ENCODE results near the gene RBMS3.

- TF ChIP-seq CTCF (IDR thresholded peaks at IDR 0.05) (no peak), POLR2A (IDR thresholded peaks at IDR 0.05) (no peak)
Observed at GRCh38 chr3:29337565-29337964, 56.7 kb downstream of the RBMS3 start.

Measured in vagina (tissue), 2 donors.